Sciatic nerve (tissue), 2 donors: ENCODE data around the gene PTGS2. TPM values are rescaled to one million over a fixed set of nuclear protein-coding genes. Genes with fewer than 3 reads are reported as not detected.

Experiments used
- ATAC-seq: fragments of 200-7000 bp; cut with Tn5 transposase; one replicate; pipeline ENCODE4 v1.9.1; 2020; ENCODE audit warnings: mild to moderate bottlenecking, moderate library complexity
- DNase-seq: peaks from one replicate; pipeline ENCODE4 v3.0.0-alpha.2; 2020; ENCODE audit warnings: low spot score
- intact Hi-C: fragments of 100-400 bp; cut with DNase I; formaldehyde crosslinking; loops from one replicate; pipeline ENCODE4 v1.14.2; 2022
- total RNA-seq: library from RNA; stranded (reverse); fragmentation: NEBNext Ultra II Directional; extraction: Animal tissue kit (Norgen Biotek cat#: 25700); gene quantifications from one replicate; pipeline ENCODE4 v1.2.1, GENCODE V29; 2021
- donor health status: DM: no; HTN: no; CAD: no.
- donor health status: DM: no; HTN: no; CAD: no.

The PTGS2 gene
- total RNA-seq, 1 donor from 2014 or later = 5.4 TPM

GRCh38 chr1:186627019-186627418, 53.2 kb downstream of the PTGS2 start:
- ATAC-seq (no peak), DNase-seq (no peak)
- intact Hi-C loops = no loop called here

DNA sequence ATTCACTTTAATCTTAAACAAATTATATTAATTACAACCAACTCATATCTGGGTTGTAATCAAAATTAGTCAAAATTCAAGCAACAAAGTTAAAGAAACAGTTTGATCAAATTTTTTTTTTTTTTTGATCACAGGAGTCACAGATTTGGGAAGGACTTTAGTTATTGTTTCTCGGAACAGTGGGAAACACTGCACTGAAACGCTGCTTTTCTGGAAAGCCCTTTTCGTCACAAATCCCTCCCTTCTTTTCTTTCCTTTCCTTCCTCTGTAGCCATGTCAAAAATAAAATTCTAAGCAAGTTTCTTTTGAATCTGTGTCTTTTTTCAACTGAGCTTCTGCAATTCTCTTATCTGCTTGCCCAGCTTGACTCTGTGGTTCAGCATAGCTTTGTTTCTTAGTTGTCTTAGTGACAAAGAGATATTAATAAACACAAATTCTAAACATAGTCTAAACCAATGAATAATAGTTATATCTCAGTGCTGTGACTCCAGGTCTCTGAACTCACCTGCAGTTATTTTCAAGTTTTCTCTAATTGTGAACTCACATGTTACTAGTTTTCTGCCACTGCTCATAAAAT, 53.8 kb downstream of the PTGS2 start:
- intact Hi-C loops = no loop called here
- DNase-seq = no peak
- no peak for ATAC-seq

DNA sequence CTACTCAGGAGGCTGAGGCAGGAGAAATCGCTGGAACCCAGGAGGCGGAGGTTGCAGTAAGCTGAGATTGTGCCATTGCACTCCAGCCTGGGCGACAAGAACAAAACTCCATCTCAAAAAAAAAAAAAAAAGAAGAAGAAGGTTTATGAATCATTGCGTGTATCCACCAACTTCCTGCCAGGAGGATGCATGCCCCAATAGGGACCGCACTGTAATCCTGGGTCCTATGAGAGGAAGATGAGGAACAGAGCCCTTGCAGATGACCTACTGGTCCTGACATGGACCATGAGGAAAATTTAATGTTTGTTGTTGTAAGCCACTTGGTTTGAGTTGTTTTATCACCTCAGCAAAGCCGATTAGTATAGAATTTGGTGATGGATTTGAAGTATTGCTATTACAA, 56.7 kb downstream of the PTGS2 start:
- DNase-seq = no peak
- intact Hi-C loops = no loop called here
- no peak for ATAC-seq

Other genes with a start within 250 kb of the PTGS2 start
- not detected for gene PDC, start 219.3 kb downstream of the PTGS2 start, total RNA-seq
- gene PLA2G4A, start 148.5 kb upstream of the PTGS2 start, total RNA-seq = 4.8 TPM